Measurements from ENCODE around the gene MAP4K4.

MAP4K4 gene

GRCh38 chr2:101792208-101792607 lies 94.7 kb downstream of the MAP4K4 start:
- DNase-seq (ENCODE audit: low read depth) = no peak

DNA sequence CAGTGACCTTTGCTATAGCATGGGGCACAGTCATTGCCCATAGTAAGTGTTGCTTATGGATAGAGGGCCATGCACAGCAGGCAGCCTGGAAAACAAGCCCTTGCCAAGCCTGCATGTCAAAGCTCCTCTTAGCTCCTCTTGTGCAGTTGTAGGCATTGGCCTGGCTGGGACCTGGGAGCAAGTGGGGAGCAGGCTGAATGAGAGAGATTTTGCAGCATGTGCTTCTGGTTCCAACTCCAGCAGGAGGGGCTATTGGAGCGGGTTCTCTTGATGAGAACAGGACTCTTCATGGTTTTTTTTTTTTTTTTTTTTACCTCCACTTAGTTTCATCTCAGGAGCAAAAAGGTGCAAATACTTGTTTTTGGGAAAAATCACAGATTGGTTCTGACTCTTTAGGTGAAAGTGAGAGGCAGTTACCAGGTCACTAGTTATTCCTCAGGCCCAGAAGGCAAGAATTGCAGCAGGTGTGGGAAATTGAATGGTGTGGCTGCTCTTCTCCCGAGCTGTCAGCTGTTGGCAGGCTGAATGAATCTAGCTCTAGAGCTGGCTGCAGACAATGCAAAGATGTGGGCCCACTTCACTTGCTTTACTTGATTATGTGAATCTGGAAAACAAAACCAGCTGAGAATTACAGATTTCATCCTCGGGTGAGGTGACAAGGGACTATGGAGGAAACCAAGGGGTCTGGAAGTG lies 95.9 kb downstream of the MAP4K4 start:
- DNase-seq (ENCODE audit: low read depth) = no peak

DNA sequence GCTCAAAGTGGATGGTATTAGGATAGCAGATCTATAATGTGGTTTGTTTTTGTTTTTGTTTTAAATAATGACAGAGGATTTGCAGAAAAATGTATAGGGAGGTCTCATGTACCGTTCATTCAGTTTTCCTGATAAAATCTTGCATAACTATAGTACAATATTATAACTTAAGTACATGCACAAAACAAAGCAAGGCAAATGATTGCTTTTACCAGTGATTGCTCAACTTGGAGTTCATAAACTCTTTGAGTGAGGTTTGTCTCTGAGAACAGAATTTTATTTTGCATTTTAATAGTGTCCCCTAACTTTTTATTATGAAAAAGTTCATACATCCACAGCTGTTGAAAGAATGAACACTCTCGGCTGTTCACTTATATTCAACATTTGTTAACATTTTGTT lies 96.6 kb downstream of the MAP4K4 start:
- no peak for DNase-seq (ENCODE audit: low read depth)

GRCh38 chr2:101795033-101795432 lies 97.5 kb downstream of the MAP4K4 start:
- DNase-seq (ENCODE audit: low read depth) = no peak

DNA sequence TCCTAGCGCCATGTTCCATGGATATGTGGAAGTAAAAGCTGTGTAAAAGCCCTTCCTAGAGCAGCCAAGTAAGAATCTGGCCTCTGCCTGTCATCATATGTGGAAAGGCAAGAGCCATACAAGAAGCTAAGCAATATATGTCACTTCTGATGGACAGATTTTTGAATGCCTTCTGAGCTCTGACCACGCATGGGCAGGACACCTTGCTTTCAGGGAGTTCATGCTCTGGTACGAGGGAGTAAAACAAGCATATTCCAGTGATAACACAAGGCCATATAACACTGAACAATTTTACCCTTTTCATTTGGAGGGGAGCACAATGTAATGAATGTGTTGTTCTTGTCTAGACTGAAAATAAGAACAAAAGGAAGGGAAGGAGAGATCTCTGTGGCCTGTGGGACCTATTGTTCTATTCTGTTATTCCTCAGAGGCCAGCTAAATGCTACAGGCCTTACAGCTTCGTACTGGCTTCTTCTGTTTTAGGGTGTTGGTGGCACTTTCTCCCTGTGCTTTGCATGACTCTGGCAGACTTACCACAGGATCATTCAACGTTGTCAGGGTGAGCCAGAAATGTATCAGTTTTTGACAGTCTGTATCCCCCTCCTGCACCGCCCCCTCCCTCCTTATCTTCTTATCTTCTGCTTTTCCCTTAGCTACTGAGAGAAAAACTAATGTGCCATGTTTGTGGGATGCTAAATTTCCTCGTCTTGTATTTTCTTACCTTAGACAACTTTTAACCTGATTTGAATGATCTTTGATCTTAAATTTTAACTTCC lies 99.5 kb downstream of the MAP4K4 start:
- no peak for DNase-seq (ENCODE audit: low read depth)

DNA sequence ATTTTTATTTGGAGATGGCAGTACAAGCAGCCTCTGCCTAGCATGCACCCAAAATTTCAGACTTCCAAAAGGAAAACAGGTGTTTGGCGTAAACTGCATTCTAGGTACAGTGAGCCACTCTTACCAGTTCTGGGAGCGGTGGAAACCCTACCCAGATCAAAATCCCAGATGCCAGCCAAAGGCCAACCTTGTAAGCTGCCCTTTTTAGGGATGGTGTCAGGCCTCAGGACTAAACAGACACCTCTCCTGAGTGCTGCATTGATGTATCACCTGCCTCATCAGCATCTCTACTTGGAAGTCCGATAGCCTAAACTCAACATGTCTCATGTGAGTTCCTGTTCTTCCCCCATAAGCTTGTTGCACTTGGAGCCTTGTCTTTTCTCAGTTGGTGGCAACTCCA lies 104.0 kb downstream of the MAP4K4 start:
- DNase-seq (ENCODE audit: low read depth) = no peak

GRCh38 chr2:101802329-101802728 lies 104.8 kb downstream of the MAP4K4 start:
- DNase-seq (ENCODE audit: low read depth) = no peak

GRCh38 chr2:101803128-101803527 lies 105.6 kb downstream of the MAP4K4 start:
- DNase-seq (ENCODE audit: low read depth) = peak; percentile 22

- no peak for DNase-seq (ENCODE audit: low read depth)
Measured at GRCh38 chr2:101803945-101804696, 106.6 kb downstream of the MAP4K4 start.

DNA sequence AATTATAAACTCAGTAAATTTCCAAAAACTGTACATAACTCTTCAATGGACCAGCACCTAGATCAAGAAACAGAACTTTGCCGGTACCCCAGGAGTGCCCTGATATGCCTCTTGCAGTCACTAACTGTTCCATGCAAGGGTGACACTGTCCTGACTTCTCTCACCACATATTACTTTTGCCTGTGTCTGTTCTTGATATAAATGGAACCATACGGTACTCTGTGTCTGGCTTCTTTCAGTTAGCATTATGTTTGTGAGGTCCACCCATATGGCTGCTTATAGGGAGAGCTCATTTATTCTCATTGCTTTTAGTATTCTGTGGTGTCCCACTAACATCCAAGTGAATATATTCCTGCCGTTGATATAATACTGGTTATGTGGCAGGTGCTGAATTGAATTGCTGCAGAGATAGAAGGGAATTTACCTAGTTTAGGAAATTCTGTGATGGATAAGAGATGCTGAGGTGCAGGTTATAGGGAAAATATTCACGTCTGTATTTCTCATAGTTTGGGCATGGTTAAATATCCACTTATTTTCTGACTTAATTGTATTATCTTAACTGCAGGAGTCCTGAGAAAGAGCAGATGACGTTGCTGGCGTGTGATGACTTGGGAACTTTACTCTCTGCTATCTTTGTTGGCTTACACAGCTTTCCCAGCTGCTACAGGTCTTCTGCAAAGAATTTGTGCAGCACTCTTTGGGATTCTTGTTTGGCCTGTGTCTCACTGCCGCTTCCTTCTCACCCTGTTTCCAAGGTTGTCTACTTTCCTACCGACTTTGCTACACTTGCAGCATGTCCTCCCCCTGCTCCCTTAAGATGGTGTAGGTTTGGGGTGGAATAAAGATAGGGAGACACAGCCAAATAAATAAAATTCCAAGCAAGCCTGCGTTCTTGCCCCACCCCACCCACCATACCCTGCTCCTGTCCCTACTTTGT lies 107.9 kb downstream of the MAP4K4 start:
- no peak for DNase-seq (ENCODE audit: low read depth)

DNA sequence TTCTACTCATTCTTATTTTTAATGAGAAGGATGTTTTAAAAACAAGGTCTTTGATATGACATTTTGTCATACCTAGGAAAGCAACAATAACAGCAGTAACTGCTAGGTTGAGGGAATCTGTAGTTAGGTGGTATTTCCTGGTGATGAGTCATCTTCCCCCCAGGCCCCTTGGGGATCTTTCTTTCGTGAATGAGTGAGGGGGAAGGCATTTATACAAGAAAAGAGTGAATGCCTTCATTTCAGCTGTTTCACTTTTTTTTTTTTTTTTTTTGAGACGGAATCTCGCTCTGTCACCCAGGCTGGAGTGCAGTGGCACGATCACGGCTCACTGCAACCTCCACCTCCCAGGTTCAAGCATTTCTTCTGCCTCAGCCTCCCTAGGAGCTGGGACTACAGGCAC lies 108.6 kb downstream of the MAP4K4 start:
- peak; percentile 72 for DNase-seq (ENCODE audit: low read depth)

GRCh38 chr2:101806701-101807100 lies 109.2 kb downstream of the MAP4K4 start:
- no peak for DNase-seq (ENCODE audit: low read depth)

- no peak for DNase-seq (ENCODE audit: low read depth)
Measured at GRCh38 chr2:101807242-101807641, 109.7 kb downstream of the MAP4K4 start.

DNA sequence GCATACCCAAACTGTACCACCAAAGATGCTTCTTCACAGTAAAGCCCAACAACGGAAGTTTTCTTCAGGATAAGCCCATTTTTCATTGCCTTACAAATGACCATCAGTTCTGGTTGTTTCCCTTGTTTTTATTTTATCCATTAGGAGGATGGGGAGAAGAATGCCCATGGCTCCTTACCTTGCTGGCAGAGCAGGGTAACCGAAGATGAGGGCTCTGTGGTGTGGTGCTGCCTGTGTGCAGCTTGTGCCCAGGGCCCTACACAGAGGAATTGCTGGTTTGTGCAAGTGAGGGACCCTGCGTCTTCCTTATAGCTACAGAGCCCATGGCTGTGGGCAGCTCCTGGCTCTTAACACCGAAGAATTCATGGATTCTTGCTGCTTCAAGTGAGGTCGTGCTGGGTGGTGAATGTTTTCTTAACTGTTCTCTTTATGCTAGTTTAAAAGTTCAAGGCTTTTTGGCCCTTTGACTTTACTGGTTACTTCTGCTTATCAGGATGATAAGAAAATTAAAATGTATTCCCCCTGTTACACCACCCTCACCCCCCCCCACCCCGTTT lies 110.6 kb downstream of the MAP4K4 start:
- no peak for DNase-seq (ENCODE audit: low read depth)

DNA sequence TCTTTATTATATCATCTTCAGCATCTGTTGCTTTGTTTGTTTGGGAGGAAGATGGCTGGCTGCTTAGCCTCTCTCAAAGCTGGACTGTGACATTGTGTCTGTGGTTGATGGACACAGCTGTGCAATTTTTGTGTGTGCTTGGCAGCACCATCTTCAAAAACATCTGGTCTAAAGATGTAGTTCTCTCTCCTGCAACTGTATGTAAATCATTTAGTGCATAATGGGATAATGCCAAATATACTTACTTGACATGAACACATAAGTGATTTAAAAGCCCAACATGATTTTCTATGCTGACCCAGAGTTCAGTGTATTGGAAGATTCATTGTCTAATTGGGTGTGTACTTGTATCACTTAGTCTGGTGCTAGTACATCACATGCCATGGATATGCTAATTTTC lies 112.2 kb downstream of the MAP4K4 start:
- DNase-seq (ENCODE audit: low read depth) = no peak

- no peak for DNase-seq (ENCODE audit: low read depth)
Measured at GRCh38 chr2:101811226-101812015, 113.9 kb downstream of the MAP4K4 start.

GRCh38 chr2:101812226-101812625 lies 114.7 kb downstream of the MAP4K4 start:
- DNase-seq (ENCODE audit: low read depth) = no peak

- DNase-seq (ENCODE audit: low read depth) = no peak
Measured at GRCh38 chr2:101814752-101815151, 117.2 kb downstream of the MAP4K4 start.

DNA sequence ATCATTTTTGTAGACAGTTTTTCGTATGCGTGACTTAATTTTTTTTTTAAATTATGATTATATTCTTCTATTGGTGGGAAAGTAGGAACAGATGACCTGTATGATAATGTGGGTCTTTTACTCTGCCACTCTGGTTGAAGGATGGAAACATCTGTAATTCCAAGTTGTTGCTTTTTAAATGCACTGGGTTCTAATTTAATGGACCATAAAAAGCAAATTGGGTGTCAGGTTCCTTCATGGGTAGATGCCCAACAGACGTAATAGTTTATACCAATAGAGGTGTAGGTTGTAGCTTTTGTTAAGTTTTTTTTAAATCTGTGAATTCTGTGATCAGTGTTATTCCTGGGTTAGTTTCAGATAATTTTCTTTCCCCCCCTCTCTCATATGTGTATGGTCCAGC lies 117.6 kb downstream of the MAP4K4 start:
- no peak for DNase-seq (ENCODE audit: low read depth)

- DNase-seq (ENCODE audit: low read depth) = no peak
Measured at GRCh38 chr2:101815739-101816391, 118.4 kb downstream of the MAP4K4 start.

All from HS-27A (cell line).